SIG-M5 treated with dmso at 0.1 percent for 504 hours (cell line): ENCODE measurements around the gene RB1.

ENCODE experiments used
- DNase-seq: peaks from one replicate; lab custom pipeline; 2025; ENCODE audit not compliant: unreplicated experiment; lab: John Stamatoyannopoulos, UW

Gene RB1

DNA sequence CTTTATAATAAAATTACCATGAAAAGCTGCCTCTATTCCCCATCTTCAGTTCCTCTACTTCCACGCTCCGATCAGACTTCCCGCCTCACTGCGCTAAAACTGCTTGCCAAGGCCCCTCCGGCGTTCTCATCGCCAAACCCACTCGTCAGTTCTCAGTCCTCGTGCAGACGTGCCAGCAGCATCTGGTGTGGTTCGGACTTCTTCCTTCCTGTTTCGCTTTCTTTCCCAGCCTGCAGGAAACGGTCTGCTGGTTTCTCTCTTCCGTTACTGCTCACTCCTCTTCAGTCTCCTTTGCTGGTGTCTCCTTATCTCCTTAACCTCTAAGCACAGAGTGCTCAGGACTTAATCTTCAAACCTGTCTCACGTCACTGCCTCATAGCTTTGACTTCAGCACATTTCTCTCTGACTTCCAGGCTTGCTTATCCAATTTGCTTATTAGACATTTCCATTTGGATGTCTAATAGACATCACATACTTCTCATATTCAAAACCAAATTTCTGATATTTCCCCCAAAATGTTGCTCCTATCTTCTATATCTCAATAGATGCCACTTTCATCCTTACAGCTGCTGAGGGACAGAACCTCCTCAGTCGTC lies 189.0 kb downstream of the RB1 start:
- DNase-seq: peak; percentile 96

DNA sequence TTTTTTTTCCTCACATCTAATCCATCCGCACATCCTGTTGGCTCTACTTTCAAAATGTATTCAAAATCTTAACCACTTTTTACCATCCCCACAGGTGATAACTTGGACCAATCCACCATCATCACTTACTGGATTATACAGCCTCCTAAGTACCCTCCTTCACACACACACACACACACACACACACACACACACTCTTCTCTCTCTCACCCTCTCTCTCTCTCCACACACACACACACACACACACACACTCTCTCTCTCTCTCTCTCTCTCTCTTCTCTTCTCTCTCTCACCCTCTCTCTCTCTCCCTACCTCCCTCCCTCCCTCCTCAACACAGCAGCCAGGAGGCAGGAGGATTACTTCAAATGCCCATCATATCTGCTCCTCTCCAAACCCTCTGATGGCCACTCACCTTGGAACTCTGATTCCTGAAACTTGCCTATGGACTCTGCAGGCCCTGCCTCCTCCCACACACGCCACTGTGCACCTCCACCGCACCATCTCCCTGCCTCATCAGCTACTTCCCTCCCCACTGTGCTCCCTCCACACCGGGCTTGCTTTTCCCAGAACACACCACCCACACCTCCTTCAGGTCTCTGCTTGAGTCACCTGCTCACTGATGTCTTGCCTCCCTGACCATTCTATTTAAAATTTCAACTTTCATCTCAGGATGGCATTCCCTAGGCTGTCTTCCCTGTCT lies 189.7 kb downstream of the RB1 start:
- no peak for DNase-seq

DNA sequence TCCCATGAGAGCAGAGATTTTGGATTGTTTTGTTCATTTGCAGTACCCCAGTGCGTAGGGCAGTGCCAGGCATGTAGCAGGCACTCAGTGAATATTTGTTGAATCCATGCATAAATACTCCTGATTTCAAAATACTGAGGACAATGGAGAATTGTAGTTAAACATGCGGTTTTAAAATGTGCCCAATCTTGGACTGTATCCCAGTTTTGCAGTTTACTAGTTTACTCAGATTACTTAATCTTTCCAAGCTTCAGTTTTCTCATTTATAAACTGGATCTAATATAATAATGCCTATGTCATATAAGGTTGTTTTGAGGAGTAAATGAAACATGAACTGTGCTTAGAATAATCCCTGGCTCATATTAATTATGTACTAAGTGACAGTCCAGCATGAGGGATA lies 190.3 kb downstream of the RB1 start:
- no peak for DNase-seq

DNA sequence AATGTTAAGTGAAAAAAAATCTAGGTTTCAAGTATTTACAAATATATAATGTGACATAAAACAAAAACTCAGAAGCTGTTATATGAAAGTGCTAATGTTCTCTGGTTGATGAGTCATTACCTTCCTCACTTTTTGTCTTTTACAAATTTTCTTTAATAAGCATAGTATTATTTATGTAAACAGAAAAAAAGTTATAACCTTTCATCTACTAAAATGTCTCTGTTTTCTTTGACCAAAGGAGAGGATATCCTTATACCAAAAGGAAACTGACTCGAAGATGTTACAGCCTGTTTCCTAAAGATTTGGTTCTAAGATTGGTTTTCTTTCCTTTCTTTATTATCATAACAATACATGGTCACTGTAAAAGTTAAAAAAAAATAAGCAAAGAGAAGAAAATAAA lies 191.3 kb downstream of the RB1 start:
- no peak for DNase-seq

DNA sequence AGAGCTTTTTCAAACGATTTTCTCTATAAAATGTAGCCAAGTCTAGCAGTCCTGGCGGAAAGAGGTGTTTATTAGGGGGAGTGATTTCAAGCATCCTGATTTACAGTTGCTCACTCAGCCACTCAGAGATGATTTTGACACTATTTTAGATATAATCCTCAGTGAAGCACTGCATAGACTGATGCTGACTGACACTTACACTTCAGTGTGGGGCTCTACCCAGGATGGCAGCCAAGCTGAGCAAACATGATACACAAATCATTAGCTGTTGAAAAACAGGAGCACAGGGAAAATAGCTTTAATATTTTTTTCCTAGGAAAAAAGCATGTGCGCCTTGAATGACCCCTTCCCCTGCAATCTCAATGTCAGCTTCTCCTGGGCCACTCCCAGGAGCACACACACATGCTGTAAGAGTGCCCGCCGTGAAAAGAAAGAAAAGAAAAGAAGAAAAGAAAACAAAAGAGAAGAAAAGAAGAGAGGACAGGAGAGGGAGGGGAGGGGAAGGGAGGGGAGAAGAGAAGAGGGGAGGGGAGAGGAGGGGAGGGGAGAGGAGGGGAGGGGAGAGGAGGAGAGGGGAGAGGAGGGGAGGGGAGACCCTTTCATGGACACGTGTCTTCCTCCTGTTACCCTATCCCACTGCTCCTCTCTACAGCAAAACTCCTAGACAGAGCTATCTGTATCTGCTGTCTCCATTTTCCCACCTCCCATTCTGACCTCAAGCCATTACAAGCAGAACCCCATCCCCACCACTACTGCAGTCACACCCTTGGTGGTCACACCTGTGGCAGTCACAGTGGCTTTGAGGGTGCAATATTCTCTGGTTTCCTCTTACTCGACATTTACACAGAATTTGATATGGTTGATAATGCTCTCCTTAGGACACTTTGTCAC lies 193.0 kb downstream of the RB1 start:
- DNase-seq: no peak

DNA sequence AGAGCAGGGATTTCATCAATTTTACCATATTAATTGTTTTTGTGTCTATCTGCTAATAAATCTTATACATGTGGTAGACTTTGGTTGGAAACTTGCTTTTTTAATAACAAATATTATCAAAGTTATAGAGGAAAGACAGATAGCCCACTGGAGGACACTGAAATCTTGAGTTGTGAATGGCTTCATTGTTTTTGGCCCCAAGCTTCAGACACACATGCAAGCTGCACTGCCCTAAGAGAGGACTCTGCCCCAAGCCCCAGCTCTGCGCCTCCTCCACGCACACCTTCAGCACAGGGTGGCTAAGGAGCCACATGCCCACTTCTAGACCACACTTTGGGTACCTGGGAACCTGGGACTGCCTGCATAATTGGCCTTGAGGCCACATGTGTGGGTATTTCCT lies 194.1 kb downstream of the RB1 start:
- DNase-seq: no peak

DNA sequence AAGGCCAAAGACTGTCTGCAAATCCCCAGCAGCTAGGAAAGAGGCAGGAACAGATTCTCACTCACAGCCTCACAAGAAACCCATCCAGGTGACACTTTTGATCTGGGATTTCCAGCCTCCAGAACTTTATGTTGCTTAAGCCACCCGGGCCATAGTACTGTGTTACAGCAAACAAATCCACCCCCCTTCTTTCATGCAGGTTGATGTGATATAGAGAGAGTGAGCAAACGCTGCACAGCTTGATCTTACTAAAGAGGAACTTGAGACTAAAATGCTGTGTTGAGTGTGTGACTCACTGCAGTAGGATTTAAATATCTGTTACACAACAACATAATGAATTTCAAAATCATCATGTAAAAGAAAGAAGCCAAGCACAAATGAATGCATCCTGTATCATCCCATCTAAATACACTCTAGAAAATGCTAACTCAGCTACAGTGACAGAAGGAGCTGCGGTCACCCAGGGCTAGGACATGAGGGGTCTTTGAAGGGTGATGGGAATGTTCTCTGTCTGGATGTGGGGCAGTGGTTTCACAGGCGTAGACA lies 197.2 kb downstream of the RB1 start:
- peak; percentile 97 for DNase-seq

DNA sequence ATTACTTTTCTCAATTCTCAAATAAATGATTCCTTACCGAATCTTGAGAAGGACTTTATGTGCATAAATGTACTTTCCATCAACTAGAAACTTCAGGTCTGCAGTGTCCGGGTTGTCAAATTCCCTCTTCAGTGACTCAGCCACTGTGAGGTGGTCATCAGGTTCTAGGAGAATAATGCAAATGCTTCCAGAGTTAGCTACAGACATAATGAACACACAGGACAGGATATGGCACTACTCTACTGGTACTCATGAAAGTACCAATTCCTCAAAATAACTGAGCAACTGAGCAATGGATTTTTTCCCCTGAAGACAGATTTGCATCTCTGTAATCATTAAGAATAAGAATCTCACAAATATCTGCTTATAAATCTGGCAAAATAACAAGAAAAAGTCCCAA lies 198.2 kb downstream of the RB1 start:
- no peak for DNase-seq

DNA sequence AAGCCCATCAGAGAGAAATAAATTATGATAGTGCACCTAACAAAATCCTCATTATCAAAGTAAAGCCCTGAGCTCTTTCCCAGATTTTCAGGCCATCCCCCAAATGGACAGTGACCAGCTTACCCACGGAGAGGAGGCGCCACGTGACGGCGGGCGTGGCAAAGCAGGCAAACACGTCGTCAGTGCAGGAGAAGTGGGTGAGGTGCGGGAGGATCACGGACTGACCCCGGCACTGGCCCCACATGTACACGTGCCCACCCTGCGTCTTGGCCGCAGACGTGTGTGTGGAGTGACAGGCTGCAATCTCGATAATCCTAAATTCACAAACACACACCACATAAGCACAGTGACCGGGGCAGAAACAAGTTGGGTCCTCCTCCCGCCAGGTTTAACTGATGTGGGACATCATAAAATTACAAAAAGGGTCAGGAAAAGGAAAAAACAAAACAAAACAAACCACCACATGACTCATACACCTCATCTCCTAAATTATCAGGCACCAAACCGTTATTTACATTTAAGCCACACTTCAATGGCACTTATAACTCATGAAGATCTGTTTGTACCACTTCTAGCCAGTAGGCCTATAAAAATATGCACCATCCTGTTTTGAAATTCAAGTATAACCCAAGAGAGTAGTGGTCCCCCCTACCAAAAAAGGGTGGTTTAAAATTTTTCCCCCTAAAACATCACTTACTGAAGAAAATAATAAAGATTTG lies 199.2 kb downstream of the RB1 start:
- no peak for DNase-seq

DNA sequence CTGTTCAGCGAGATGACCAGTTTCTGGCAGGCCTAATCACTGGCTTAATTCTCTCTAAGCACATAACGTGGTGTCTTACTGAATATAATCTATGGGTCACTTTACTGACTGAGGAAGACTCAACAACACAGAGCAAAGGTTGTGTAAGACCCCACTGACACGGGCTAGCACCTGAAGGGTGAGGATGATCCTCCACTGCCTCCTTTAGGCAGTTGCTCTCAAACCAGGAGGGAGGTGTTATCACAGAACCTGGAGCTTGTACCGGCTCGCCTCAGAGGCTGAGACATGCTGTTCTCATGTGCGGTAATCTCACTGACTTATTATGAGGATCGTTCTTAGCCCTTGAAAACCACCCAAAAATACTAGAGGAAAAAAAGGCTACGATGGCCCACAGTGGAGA lies 201.1 kb downstream of the RB1 start:
- DNase-seq: no peak

DNA sequence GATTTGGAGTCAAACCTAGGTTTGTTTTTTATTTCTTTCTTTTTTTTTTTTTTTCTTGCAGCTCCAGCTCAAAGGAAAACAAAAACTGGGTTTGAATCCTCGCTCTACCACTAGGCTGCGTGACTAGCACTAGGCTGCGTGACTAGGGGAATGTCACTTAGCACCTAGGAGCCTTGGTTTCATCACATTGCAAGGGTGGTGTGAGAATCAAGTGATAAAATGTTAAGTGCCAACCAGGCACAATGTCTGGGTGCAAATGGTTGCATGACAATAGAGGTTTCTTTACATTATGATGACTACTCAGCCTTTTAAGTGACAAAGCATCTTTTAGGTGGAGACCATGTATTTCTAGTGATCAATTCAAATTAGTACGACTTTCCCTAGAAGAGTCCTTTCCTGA lies 201.5 kb downstream of the RB1 start:
- DNase-seq: no peak

DNA sequence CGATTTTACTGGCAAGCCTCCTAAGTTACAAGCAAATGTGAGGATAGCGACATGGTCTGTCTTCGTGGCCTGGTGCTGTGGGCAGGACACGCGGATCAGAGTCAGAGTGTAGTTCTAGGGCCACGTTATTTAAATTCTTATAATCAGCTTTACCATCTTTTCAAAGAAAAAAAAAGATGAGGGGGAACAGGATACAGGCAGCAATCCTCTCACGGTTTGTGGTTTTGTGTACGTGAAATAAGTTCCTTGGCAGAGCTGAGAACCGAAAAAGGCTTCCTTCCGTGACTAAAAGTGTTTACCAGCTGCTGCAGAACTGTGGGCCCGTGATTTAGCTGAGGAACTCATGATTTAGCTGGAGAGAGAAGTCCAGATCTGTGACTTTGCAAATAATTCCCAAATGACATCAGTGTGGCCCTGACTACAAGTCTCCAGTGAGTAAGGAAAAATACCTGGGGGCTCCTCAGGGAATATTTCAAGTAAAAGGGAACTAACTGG lies 202.1 kb downstream of the RB1 start:
- DNase-seq: peak; percentile 87

DNA sequence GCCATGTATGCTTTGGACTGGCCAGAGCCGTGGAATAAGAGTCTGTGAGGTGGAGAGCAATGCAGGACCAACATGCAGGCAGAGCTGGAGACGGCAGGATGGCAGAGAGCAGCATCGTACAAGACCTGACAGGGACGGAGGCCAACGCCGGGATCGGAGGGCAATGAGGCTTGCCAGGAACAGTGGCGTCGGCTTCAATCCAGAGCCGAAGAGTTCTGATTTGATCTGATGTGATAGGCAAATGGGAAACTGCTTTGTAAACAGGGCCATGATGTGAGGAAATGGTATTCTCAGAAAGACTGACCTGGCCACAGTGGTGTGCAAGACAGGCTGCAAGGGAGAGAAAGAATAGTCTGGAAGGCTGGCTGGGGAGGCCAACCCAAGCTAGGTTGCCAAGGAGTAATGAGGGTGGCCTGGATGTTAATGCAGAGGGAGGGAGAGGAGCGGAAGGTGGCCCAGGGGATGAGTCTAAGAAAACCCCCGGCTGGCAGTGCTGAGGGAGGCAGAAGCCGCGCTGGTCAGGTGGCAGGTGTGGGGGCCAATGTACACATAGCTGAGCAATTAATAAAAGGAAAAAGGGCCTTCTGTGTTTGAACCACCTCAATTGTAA lies 202.6 kb downstream of the RB1 start:
- DNase-seq: no peak

DNA sequence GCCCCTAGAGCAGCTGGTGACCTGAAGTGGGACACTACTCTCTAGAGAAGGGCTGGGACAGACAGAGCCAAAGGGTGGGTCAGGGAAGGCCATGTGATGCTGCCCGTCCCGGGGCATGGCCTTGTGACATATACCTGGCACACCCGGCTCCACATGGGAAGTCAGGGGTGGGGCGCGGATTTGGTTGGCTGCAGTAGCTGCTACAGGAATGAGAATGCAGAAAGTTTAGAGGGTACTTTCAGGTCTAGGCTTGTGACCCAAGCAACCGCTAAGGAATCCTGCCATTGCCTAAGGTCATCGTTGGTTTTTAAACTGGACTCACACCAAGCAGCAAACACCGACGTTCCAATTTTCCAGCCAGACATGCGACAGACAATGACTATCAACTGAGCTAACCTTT lies 203.5 kb downstream of the RB1 start:
- DNase-seq: no peak

DNA sequence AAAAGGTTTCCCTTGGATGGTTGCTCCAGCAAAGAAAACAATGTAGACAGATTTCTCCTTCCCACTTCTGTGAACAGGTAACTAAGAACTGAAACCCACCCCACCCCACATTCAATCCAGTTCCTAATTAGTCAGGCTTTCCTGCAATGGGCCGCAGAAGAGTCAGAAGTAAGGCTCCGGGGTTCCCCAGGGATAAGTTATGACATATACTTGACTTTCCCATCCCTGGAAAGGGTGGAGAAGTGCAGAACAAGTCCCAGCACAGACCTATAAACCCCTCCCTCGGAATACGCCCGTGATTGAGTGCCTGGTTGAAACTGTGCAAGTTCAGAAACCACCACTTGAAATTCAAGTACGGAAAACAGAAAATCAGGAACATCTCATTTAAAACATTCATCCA lies 204.5 kb downstream of the RB1 start:
- no peak for DNase-seq

DNA sequence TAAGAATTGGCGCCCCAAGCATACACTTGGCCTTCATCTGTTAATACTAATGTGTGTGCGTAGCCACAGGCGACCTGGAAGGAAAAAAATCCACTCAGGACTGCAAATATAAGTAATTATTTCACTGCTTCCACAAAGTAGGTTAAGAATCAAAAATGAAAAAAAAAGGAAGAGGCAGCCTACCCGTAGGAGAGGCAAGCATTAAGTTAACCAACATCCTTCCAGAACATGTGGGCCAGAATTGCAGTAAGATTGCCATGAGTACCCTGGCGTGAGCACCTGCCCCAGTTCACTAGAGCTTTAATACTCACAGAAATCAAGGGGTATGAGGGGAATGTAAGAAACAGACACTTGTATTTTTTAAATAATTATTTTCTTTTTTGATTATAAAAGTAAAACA lies 207.1 kb downstream of the RB1 start:
- DNase-seq: no peak

DNA sequence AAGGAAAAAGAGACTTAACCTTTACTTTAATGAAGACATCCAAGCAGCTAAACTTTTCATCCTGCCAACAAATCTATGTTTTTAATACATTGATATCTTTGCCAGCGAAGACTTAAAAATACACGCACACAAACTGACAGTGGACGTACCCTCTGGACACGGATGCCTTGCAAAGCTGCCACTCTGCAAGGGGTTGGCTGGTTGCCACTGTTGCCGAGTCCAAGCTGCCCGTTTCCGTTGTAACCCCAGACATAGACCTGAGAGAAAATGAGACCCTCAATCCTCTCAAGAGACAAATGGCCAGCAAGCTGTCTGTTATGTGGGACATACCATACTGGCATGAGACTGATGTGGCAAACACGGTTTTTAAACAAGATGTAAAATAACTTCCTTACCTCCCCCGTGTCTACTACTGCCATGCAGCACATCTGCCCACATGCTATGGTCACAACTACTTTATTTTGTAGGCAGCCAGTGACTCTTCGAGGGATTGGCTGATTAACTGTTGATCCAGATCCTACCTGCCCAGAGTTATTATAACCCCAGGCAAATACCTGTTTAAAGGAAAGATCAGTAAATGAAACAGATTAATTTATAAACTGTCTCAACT lies 208.2 kb downstream of the RB1 start:
- DNase-seq: no peak

DNA sequence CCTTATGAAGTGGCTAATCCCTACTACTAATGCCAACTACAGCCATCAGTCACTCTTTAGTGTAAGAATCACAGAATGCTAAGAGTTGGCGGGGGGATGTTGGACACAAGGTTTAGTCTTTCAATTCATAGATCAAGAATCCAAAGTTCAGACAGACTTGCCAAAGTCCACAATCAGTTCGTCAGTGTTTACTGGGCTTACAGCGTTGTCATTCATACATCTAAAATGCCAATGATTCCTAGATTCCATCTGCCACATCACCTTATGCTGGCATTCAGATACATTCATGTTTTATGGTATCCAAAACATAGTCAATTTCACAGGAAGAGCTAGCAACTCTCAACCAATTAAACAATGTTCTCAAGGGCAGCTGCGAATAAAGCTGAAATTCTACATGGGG lies 211.2 kb downstream of the RB1 start:
- no peak for DNase-seq

DNA sequence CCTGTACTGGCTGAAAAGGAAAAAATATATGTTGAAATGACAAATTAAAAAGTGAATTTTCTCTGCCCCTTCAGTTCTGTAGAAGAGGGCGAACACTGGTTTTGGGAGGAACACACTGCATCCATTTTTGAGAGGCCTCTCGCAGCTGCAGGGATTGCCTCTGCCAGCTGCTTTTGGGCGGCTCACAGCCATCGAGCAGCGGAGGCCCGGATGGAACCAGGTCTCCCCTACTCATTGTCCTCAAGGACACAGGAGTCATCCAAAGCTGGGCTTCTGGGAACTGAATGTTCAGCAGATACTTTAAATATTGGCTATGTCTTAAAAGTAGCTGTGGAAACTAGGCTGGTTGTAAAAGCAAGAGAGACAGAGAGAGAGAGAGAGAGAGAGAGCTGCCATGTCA lies 212.2 kb downstream of the RB1 start:
- DNase-seq: no peak

DNA sequence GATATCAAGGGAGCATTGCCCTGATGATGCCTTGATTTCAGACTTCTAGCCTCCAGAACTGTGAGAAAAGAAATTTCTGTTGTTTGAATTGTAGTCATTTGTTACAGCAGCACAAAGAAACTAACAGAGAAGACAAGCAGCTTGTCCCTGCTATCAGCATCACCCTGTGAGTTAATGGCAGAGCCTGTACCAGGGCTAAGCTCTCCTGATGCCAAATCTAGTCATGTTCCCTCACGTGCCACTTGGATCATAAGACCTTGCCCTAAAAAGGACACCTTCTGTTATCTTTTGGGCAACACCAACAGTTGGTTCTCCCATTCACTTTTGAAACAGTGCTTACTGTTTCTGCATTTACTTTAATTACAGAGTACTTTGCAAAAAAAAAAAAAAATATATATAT lies 214.5 kb downstream of the RB1 start:
- DNase-seq: no peak
